WTC11 (cell line): Measurements from ENCODE around the gene FABP7. TPM values are rescaled to one million over a fixed set of nuclear protein-coding genes. Genes with fewer than 3 reads are reported as not detected.
A peak's percentile ranks its signal among the peaks of the same experiment; 100 is the strongest.

ENCODE experiments used
- ATAC-seq: fragments of 200-7000 bp; cut with Tn5 transposase; 2 replicates; pipeline ENCODE4 v1.10.0; 2021; ENCODE audit warnings: mild to moderate bottlenecking, moderate library complexity
- CTCF ChIA-PET: fragments of 300-600 bp; sonication (Branson Sonifier 250); formaldehyde crosslinking; loops from one replicate; lab custom pipeline; 2021; ENCODE audit warnings: antibody characterized with exemption; lab: Charles Lee
- POLR2A ChIA-PET: fragments of 350-600 bp; sonication (Branson Sonifier 250); formaldehyde crosslinking; loops from one replicate; lab custom pipeline; 2021; ENCODE audit warnings: antibody characterized with exemption; lab: Charles Lee
- DNase-seq: peaks from one replicate; pipeline ENCODE4 v3.0.0; 2021; ENCODE audit warnings: low spot score
- H3K27ac Mint-ChIP-seq: 2 replicates; pipeline ENCODE4 v1.8.0; 2021; ENCODE audit warnings: mixed read lengths
- H3K27me3 Mint-ChIP-seq: 2 replicates; pipeline ENCODE4 v1.8.0; 2021; ENCODE audit warnings: low read depth, mild to moderate bottlenecking, moderate library complexity, mixed read lengths
- H3K36me3 Mint-ChIP-seq: 2 replicates; pipeline ENCODE4 v1.8.0; 2021; ENCODE audit warnings: mixed read lengths
- H3K4me1 Mint-ChIP-seq: 2 replicates; pipeline ENCODE4 v1.8.0; 2022; ENCODE audit warnings: mixed read lengths
- H3K4me3 Mint-ChIP-seq: 2 replicates; pipeline ENCODE4 v1.8.0; 2021; ENCODE audit warnings: mild to moderate bottlenecking, moderate library complexity, mixed read lengths
- H3K9me3 Mint-ChIP-seq: 2 replicates; pipeline ENCODE4 v1.8.0; 2021; ENCODE audit warnings: mixed read lengths
- ATF1 ChIP-seq: sonication (generic); formaldehyde crosslinking; IDR thresholded peaks from 2 replicates; pipeline ENCODE4 v1.8.1; 2023; ENCODE audit warnings: mild to moderate bottlenecking, moderate library complexity, missing genetic modification reagents
- CBFB ChIP-seq: sonication (generic); formaldehyde crosslinking; IDR thresholded peaks from 2 replicates; pipeline ENCODE4 v1.8.1; 2022; ENCODE audit warnings: mild to moderate bottlenecking, low read depth, missing genetic modification reagents
- FOXK1 ChIP-seq: sonication (generic); formaldehyde crosslinking; IDR thresholded peaks from 2 replicates; pipeline ENCODE4 v1.8.0; 2022; ENCODE audit warnings: mild to moderate bottlenecking, moderate library complexity, missing genetic modification reagents
- JUN ChIP-seq: sonication (generic); formaldehyde crosslinking; IDR thresholded peaks from 2 replicates; pipeline ENCODE4 v1.8.0; 2023; ENCODE audit warnings: mild to moderate bottlenecking, missing genetic modification reagents
- NR1H2 ChIP-seq: sonication (generic); formaldehyde crosslinking; IDR thresholded peaks from 2 replicates; pipeline ENCODE4 v1.9.0; 2021; ENCODE audit warnings: mild to moderate bottlenecking, moderate library complexity, missing genetic modification reagents
- RELA ChIP-seq: sonication (generic); formaldehyde crosslinking; IDR thresholded peaks from 2 replicates; pipeline ENCODE4 v1.8.1; 2022; ENCODE audit warnings: missing genetic modification reagents, mild to moderate bottlenecking, borderline replicate concordance
- SMAD3 ChIP-seq: sonication (generic); formaldehyde crosslinking; IDR thresholded peaks from 2 replicates; pipeline ENCODE4 v1.8.0; 2022; ENCODE audit warnings: missing genetic modification reagents, mild to moderate bottlenecking, borderline replicate concordance
- SOX15 ChIP-seq: fragments of 250-450 bp; sonication (Bioruptor Pico); IDR thresholded peaks from 2 replicates; pipeline ENCODE4 v1.9.0; 2021; ENCODE audit warnings: mild to moderate bottlenecking
- TEAD1 ChIP-seq: sonication (generic); formaldehyde crosslinking; IDR thresholded peaks from 2 replicates; pipeline ENCODE4 v1.8.0; 2022; ENCODE audit warnings: mild to moderate bottlenecking, missing genetic modification reagents
- ZNF121 ChIP-seq: sonication (generic); formaldehyde crosslinking; IDR thresholded peaks from 2 replicates; pipeline ENCODE4 v1.8.0; 2023; ENCODE audit warnings: missing genetic modification reagents
- ZNF232 ChIP-seq: sonication (generic); formaldehyde crosslinking; IDR thresholded peaks from 2 replicates; pipeline ENCODE4 v1.8.0; 2022; ENCODE audit warnings: mild to moderate bottlenecking, missing genetic modification reagents
- ZNF263 ChIP-seq: sonication (generic); formaldehyde crosslinking; IDR thresholded peaks from 2 replicates; pipeline ENCODE4 v1.8.1; 2022; ENCODE audit warnings: low read depth, mild to moderate bottlenecking, moderate library complexity, missing genetic modification reagents
- ZNF416 ChIP-seq: fragments of 250-450 bp; sonication (Bioruptor Pico); IDR thresholded peaks from 2 replicates; pipeline ENCODE4 v1.9.0; 2021; ENCODE audit warnings: mild to moderate bottlenecking, inconsistent platforms
- ZNF423 ChIP-seq: fragments of 250-450 bp; sonication (Bioruptor Pico); IDR thresholded peaks from 2 replicates; pipeline ENCODE4 v2.1.2; 2022; ENCODE audit warnings: mild to moderate bottlenecking, moderate library complexity
- total RNA-seq: library from RNA; stranded (reverse); gene quantifications from 3 replicates; pipeline ENCODE4 v1.2.3, GENCODE V29; 2021
- TF ChIP-seq, protein P1 (sequence below): fragments of 250-450 bp; sonication (Bioruptor Pico); IDR thresholded peaks from 2 replicates; pipeline ENCODE4 v2.1.2; 2022; ENCODE audit warnings: mild to moderate bottlenecking, moderate library complexity
- TF ChIP-seq, protein P2 (sequence below): fragments of 250-450 bp; sonication (Bioruptor Pico); IDR thresholded peaks from 2 replicates; pipeline ENCODE4 v1.9.0; 2021; ENCODE audit warnings: moderate library complexity, mild to moderate bottlenecking, inconsistent platforms, borderline replicate concordance
- TF ChIP-seq, protein P3 (sequence below): sonication (generic); formaldehyde crosslinking; IDR thresholded peaks from 2 replicates; pipeline ENCODE4 v1.8.1; 2023; ENCODE audit warnings: mild to moderate bottlenecking, missing genetic modification reagents, moderate library complexity
- TF ChIP-seq, protein P4 (sequence below): sonication (generic); formaldehyde crosslinking; IDR thresholded peaks from 2 replicates; pipeline ENCODE4 v1.8.1; 2023; ENCODE audit warnings: mild to moderate bottlenecking, missing genetic modification reagents
- TF ChIP-seq, protein P5 (sequence below): sonication (generic); formaldehyde crosslinking; IDR thresholded peaks from 2 replicates; pipeline ENCODE4 v1.8.1; 2022; ENCODE audit warnings: mild to moderate bottlenecking, missing genetic modification reagents, moderate library complexity, borderline replicate concordance
- TF ChIP-seq, protein P6 (sequence below): fragments of 250-450 bp; sonication (Bioruptor Pico); IDR thresholded peaks from 2 replicates; pipeline ENCODE4 v1.9.0; 2021; ENCODE audit warnings: mild to moderate bottlenecking
- TF ChIP-seq, protein P7 (sequence below): sonication (generic); formaldehyde crosslinking; conservative IDR thresholded peaks from 2 replicates; pipeline ENCODE4 v1.8.1; 2023; ENCODE audit warnings: mild to moderate bottlenecking, low read depth, missing genetic modification reagents, moderate library complexity

The FABP7 gene
- total RNA-seq, 1 experiment from 2014 or later, result 7.2 TPM

DNA sequence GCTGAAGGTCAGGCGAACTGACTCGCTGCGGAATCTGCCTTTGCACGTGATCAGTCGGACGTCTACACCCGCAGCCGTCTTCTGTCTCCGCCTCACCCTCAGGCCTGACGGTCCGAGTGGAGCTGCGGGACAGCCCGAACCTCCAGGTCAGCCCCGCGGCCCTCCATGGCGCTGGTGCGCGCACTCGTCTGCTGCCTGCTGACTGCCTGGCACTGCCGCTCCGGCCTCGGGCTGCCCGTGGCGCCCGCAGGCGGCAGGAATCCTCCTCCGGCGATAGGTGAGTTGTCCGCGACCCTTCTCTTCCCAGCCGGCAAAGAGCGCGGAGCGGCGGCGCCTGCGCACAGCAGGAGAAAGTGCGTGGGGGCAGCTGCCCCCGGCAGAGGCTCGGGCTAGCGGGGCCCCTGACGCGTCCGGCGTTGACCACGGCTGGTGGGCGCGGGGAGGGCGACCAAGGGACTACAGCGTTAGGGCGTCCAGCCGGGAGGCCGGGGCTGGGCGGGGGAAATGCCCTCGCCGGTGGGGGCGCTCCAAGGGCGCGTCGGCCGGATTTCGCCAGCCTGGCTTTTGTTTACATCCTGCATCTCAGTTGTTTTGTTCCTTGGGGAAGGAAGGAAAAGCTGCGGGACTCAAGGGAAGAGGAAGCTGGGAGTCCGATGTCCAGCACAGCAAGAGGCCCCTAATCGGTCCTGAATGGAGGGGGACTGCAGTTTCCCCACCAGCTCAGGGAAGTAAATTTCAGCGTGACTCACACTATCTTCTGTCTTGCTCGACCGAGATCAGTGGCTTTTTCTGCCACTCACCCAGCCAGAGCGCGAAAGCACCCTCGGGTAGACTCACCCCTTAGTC, 9.9 kb downstream of the FABP7 start, which contains the start of gene SMPDL3A:
TSS of gene SMPDL3A (plus strand) at position 77 of the 846 bp plus-strand sequence. CDS start at position 166, 89 bp downstream.
- no peaks in the 10 kb centered on the region for H3K36me3 Mint-ChIP-seq
- no peaks in the 10 kb centered on the region for H3K9me3 Mint-ChIP-seq
- H3K27me3 Mint-ChIP-seq, result peaks cover 52% of the 10 kb centered on the region
- POLR2A ChIA-PET, result interaction anchor here (0.7 to 1.7 kb wide), 2 partner anchors 50 to 86 kb away, joined by 3 to 5 read pairs; no protein-coding TSS in a partner anchor
- H3K4me3 Mint-ChIP-seq, result peak within 1 kb of the TSS; percentile 75
- H3K4me1 Mint-ChIP-seq, result peaks cover 59% of the 10 kb centered on the region
- CTCF ChIA-PET, result interaction anchor here (0.6 to 2.0 kb wide), 22 partner anchors 9 to 310 kb away, joined by 3 to 17 read pairs (median 4); partner anchors contain the start of gene PKIB
- DNase-seq (peak; percentile 81), ATAC-seq (peak; percentile 81)
- peak within 1 kb of the TSS; percentile 98 for H3K27ac Mint-ChIP-seq
- TF ChIP-seq, protein P1, sequence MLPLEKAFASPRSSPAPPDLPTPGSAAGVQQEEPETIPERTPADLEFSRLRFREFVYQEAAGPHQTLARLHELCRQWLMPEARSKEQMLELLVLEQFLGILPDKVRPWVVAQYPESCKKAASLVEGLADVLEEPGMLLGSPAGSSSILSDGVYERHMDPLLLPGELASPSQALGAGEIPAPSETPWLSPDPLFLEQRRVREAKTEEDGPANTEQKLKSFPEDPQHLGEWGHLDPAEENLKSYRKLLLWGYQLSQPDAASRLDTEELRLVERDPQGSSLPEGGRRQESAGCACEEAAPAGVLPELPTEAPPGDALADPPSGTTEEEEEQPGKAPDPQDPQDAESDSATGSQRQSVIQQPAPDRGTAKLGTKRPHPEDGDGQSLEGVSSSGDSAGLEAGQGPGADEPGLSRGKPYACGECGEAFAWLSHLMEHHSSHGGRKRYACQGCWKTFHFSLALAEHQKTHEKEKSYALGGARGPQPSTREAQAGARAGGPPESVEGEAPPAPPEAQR, result no peak
- TF ChIP-seq, protein P2, sequence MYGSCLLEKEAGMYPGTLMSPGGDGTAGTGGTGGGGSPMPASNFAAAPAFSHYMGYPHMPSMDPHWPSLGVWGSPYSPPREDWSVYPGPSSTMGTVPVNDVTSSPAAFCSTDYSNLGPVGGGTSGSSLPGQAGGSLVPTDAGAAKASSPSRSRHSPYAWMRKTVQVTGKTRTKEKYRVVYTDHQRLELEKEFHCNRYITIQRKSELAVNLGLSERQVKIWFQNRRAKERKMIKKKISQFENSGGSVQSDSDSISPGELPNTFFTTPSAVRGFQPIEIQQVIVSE, result no peak
- TF ChIP-seq ZNF423, result no peak; the same call in 1 of the 2 replicates
- TF ChIP-seq, protein P3, sequence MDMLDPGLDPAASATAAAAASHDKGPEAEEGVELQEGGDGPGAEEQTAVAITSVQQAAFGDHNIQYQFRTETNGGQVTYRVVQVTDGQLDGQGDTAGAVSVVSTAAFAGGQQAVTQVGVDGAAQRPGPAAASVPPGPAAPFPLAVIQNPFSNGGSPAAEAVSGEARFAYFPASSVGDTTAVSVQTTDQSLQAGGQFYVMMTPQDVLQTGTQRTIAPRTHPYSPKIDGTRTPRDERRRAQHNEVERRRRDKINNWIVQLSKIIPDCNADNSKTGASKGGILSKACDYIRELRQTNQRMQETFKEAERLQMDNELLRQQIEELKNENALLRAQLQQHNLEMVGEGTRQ (CRISPR knock-in tag), result peak; percentile 79
- TF ChIP-seq NR1H2, result no peak
- TF ChIP-seq, protein P4, sequence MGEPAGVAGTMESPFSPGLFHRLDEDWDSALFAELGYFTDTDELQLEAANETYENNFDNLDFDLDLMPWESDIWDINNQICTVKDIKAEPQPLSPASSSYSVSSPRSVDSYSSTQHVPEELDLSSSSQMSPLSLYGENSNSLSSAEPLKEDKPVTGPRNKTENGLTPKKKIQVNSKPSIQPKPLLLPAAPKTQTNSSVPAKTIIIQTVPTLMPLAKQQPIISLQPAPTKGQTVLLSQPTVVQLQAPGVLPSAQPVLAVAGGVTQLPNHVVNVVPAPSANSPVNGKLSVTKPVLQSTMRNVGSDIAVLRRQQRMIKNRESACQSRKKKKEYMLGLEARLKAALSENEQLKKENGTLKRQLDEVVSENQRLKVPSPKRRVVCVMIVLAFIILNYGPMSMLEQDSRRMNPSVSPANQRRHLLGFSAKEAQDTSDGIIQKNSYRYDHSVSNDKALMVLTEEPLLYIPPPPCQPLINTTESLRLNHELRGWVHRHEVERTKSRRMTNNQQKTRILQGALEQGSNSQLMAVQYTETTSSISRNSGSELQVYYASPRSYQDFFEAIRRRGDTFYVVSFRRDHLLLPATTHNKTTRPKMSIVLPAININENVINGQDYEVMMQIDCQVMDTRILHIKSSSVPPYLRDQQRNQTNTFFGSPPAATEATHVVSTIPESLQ (CRISPR knock-in tag), result no peak
- TF ChIP-seq SMAD3, result no peak
- TF ChIP-seq JUN (CRISPR knock-in tag), result no peak
- no peak for TF ChIP-seq ZNF121 (CRISPR knock-in tag)
- TF ChIP-seq SOX15 (CRISPR knock-in tag), result no peak
- TF ChIP-seq ZNF232 (CRISPR knock-in tag), result no peak
- TF ChIP-seq, protein P5, sequence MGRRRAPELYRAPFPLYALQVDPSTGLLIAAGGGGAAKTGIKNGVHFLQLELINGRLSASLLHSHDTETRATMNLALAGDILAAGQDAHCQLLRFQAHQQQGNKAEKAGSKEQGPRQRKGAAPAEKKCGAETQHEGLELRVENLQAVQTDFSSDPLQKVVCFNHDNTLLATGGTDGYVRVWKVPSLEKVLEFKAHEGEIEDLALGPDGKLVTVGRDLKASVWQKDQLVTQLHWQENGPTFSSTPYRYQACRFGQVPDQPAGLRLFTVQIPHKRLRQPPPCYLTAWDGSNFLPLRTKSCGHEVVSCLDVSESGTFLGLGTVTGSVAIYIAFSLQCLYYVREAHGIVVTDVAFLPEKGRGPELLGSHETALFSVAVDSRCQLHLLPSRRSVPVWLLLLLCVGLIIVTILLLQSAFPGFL (CRISPR knock-in tag), result 0 out of 2 replicates have a peak, but pooled peaks have one; percentile 29
- TF ChIP-seq ZNF416 (CRISPR knock-in tag), result no peak
- TF ChIP-seq ATF1 (CRISPR knock-in tag), result no peak
- TF ChIP-seq RELA (CRISPR knock-in tag), result peak; percentile 73; the same call in 1 of the 2 replicates
- no peak for TF ChIP-seq ZNF263 (CRISPR knock-in tag)
- TF ChIP-seq FOXK1 (CRISPR knock-in tag), result peak; percentile 83
- TF ChIP-seq, protein P6, sequence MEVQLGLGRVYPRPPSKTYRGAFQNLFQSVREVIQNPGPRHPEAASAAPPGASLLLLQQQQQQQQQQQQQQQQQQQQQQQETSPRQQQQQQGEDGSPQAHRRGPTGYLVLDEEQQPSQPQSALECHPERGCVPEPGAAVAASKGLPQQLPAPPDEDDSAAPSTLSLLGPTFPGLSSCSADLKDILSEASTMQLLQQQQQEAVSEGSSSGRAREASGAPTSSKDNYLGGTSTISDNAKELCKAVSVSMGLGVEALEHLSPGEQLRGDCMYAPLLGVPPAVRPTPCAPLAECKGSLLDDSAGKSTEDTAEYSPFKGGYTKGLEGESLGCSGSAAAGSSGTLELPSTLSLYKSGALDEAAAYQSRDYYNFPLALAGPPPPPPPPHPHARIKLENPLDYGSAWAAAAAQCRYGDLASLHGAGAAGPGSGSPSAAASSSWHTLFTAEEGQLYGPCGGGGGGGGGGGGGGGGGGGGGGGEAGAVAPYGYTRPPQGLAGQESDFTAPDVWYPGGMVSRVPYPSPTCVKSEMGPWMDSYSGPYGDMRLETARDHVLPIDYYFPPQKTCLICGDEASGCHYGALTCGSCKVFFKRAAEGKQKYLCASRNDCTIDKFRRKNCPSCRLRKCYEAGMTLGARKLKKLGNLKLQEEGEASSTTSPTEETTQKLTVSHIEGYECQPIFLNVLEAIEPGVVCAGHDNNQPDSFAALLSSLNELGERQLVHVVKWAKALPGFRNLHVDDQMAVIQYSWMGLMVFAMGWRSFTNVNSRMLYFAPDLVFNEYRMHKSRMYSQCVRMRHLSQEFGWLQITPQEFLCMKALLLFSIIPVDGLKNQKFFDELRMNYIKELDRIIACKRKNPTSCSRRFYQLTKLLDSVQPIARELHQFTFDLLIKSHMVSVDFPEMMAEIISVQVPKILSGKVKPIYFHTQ (CRISPR knock-in tag), result no peak
- TF ChIP-seq TEAD1 (CRISPR knock-in tag), result peak; percentile 92
- peak; percentile 91; the same call in 1 of the 2 replicates for TF ChIP-seq CBFB
- TF ChIP-seq, protein P7, sequence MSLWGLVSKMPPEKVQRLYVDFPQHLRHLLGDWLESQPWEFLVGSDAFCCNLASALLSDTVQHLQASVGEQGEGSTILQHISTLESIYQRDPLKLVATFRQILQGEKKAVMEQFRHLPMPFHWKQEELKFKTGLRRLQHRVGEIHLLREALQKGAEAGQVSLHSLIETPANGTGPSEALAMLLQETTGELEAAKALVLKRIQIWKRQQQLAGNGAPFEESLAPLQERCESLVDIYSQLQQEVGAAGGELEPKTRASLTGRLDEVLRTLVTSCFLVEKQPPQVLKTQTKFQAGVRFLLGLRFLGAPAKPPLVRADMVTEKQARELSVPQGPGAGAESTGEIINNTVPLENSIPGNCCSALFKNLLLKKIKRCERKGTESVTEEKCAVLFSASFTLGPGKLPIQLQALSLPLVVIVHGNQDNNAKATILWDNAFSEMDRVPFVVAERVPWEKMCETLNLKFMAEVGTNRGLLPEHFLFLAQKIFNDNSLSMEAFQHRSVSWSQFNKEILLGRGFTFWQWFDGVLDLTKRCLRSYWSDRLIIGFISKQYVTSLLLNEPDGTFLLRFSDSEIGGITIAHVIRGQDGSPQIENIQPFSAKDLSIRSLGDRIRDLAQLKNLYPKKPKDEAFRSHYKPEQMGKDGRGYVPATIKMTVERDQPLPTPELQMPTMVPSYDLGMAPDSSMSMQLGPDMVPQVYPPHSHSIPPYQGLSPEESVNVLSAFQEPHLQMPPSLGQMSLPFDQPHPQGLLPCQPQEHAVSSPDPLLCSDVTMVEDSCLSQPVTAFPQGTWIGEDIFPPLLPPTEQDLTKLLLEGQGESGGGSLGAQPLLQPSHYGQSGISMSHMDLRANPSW, result no peak
